Gastrocnemius medialis (tissue), 4 donors: ENCODE measurements around the gene TRIM66. TPM values are rescaled to one million over a fixed set of nuclear protein-coding genes. Genes with fewer than 3 reads are reported as not detected.

ENCODE experiments used
- ATAC-seq, 2 donors: fragments of 150-250 bp; one replicate each; pipeline ENCODE4 v1.9.1; 2016
- DNase-seq, 2 donors: peaks; one replicate each; pipeline ENCODE4 v3.0.0-alpha.2; 2019
- H3K27ac ChIP-seq, 4 donors: fragments of 200-600 bp; sonication (generic); 1 replicate in 1 of 4; 2 replicates in 3 of 4; pipeline ENCODE4 v1.5.1; 2016 to 2018; ENCODE audit warnings: mild to moderate bottlenecking in 2 of 4, moderate library complexity in 1 of 4
- H3K27me3 ChIP-seq, 3 donors: fragments of 200-600 bp; sonication (generic) in 2 of 3; 1 replicate in 1 of 3; 2 replicates in 2 of 3; pipeline versions ENCODE4 v1.5.1 to v1.6.0; 2016 to 2019; ENCODE audit warnings: mild to moderate bottlenecking in 1 of 3, moderate library complexity in 1 of 3
- H3K36me3 ChIP-seq, 2 donors: fragments of 200-600 bp; sonication (generic) in 1 of 2; one replicate each; pipeline ENCODE4 v1.5.1; 2017 to 2018
- H3K4me1 ChIP-seq, 2 donors: fragments of 200-600 bp; sonication (generic) in 1 of 2; one replicate each; pipeline ENCODE4 v1.5.1; 2016 to 2017; ENCODE audit warnings: mild to moderate bottlenecking in 2 of 2
- H3K4me3 ChIP-seq, 4 donors: fragments of 200-600 bp; sonication (generic) in 3 of 4; 1 replicate in 1 of 4; 2 replicates in 3 of 4; pipeline ENCODE4 v1.5.1; 2016 to 2019; ENCODE audit warnings: mild to moderate bottlenecking in 2 of 4
- H3K9me3 ChIP-seq, 3 donors: fragments of 200-600 bp; sonication (generic) in 2 of 3; 1 replicate in 1 of 3; 2 replicates in 2 of 3; pipeline ENCODE4 v1.5.1; 2016 to 2019
- POLR2A ChIP-seq, 2 donors: fragments of 450-650 bp; IDR thresholded peaks; one replicate each; pipeline ENCODE4 v1.6.1; 2017; ENCODE audit warnings: antibody characterized with exemption in 2 of 2, mild to moderate bottlenecking in 2 of 2, moderate library complexity in 2 of 2
- in situ Hi-C, 4 donors: fragments of 200-750 bp; cut with MboI; loops; one replicate each; pipeline versions ENCODE4 v1.15.0 to v1.8.0; 2017; ENCODE audit warnings: low sequenced_read_pairs in 4 of 4
- intact Hi-C: fragments of 100-400 bp; cut with DNase I; formaldehyde crosslinking; loops from one replicate; pipeline ENCODE4 v1.15.1; 2023; ENCODE audit warnings: low total_unique reads
- total RNA-seq, 4 donors: library from RNA; depleted of rRNA; stranded (reverse); fragments of >200 nt; gene quantifications; one replicate each; pipeline versions ENCODE4 v1.1.0 to v1.2.3, GENCODE V29; 2016
- TF ChIP-seq, protein P1 (sequence below), 5 experiments: fragments of 450-650 bp in 3 of 5; fragments of 200-600 bp in 2 of 5; sonication (generic) in 2 of 5; IDR thresholded peaks in 4 of 5; conservative IDR thresholded peaks in 1 of 5; 1 replicate in 4 of 5; 2 replicates in 1 of 5; pipeline ENCODE4 v1.5.1; 2016 to 2019; ENCODE audit warnings: antibody characterized with exemption in 5 of 5, mild to moderate bottlenecking in 3 of 5, moderate library complexity in 3 of 5

Gene TRIM66
- total RNA-seq, 4 donors from 2014 or later = 0.55 to 6.5 (median 1.1) TPM

DNA sequence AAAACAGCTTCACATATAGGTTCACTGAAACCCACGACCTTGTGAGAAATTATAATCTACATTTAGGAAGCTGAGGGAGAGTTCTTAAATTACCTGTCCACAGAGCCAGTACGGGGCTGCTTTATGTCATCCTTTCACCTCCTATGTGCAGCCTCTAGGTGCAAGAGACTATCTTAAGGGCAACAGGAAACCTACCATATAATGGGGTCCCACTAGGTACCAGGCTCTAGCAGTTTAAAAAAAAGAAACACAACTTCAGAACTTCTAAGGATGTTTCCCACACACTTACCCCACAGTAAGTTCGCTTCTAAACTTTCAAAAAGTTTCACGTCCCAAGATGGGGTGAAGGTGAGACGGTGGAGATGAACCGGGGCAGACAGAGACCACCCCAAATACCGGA is 89.0 kb downstream of the TRIM66 start:
- ATAC-seq (peak in 1 of 2 donors; percentile 18), DNase-seq (no peak)
- Histone ChIP-seq H3K4me1 (peaks cover 4 to 9% of the 10 kb centered on the region in 2 donors), H3K27ac (no peak overlapping the region), H3K27me3 (peaks cover 4 to 13% (median 6%) of the 10 kb centered on the region in 3 donors), H3K4me3 (peak overlapping the region; percentile 60 to 72 (median 64)), H3K36me3 (no peaks in the 10 kb centered on the region), H3K9me3 (no peaks in the 10 kb centered on the region)
- in situ Hi-C loops = no loop called here
- TF ChIP-seq, protein P1, sequence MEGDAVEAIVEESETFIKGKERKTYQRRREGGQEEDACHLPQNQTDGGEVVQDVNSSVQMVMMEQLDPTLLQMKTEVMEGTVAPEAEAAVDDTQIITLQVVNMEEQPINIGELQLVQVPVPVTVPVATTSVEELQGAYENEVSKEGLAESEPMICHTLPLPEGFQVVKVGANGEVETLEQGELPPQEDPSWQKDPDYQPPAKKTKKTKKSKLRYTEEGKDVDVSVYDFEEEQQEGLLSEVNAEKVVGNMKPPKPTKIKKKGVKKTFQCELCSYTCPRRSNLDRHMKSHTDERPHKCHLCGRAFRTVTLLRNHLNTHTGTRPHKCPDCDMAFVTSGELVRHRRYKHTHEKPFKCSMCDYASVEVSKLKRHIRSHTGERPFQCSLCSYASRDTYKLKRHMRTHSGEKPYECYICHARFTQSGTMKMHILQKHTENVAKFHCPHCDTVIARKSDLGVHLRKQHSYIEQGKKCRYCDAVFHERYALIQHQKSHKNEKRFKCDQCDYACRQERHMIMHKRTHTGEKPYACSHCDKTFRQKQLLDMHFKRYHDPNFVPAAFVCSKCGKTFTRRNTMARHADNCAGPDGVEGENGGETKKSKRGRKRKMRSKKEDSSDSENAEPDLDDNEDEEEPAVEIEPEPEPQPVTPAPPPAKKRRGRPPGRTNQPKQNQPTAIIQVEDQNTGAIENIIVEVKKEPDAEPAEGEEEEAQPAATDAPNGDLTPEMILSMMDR (IDR thresholded peaks at IDR 0.05 in 4 of 5, conservative IDR thresholded peaks at IDR 0.05 in 1 of 5) = no peak
- no peak for TF ChIP-seq POLR2A (IDR thresholded peaks at IDR 0.05)
- intact Hi-C loops = no loop called here

DNA sequence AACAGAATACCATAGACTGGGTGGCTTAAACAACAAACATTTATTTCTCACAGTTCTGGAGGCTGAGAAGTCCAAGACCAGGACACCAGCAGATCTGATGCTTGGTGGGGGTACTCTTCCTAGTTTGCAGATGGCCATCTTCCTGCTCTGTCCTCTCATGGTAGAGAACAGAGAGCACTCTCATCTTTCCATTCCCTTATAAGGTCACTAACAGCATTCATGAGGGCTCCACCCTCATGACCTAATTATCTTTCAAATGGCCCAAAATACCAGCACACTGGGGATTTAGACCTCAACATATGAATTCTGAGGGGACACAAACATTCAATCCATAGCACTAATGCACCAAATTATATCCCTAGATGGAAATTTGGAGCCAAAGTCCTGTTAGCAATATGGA is 94.5 kb downstream of the TRIM66 start:
- in situ Hi-C loops = no loop called here
- intact Hi-C loops = no loop called here
- H3K9me3 ChIP-seq = no peaks in the 10 kb centered on the region
- TF ChIP-seq, protein P1 (IDR thresholded peaks at IDR 0.05 in 4 of 5, conservative IDR thresholded peaks at IDR 0.05 in 1 of 5) = no peak
- TF ChIP-seq POLR2A (IDR thresholded peaks at IDR 0.05) = no peak
- DNase-seq (no peak), ATAC-seq (no peak)
- no peak overlapping the region for H3K4me3 ChIP-seq
- peaks cover 0 to 3% (median 0%) of the 10 kb centered on the region in 3 donors for H3K27me3 ChIP-seq
- H3K36me3 ChIP-seq = no peaks in the 10 kb centered on the region
- no peak overlapping the region for H3K27ac ChIP-seq
- no peaks in the 10 kb centered on the region for H3K4me1 ChIP-seq

DNA sequence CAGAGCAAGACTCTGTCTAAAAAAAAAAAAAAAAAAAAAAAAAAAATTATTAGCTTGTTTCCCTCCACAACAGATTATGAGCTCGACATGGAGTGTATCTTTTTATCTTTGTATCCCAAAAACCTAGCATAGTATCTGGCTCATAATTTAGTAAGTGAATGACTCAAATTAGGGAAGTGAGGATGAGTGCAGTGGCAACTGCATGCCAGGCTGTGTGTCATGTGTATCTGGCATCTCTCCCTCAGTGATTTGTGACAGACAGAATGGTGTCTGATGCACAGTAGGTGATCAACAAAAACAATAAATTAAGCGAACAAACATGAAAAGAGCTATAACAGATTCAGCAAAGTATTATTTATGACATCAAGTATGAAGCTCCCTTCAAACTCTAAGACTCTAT is 95.7 kb downstream of the TRIM66 start:
- in situ Hi-C loops = no loop called here
- Histone ChIP-seq H3K36me3 (no peaks in the 10 kb centered on the region), H3K27ac (no peak overlapping the region), H3K9me3 (no peaks in the 10 kb centered on the region), H3K4me1 (no peaks in the 10 kb centered on the region), H3K27me3 (peaks cover 0 to 3% (median 0%) of the 10 kb centered on the region in 3 donors), H3K4me3 (no peak overlapping the region)
- TF ChIP-seq, protein P1 (IDR thresholded peaks at IDR 0.05 in 4 of 5, conservative IDR thresholded peaks at IDR 0.05 in 1 of 5) = no peak
- TF ChIP-seq POLR2A (IDR thresholded peaks at IDR 0.05) = no peak
- DNase-seq = no peak
- no peak for ATAC-seq
- intact Hi-C loops = no loop called here

DNA sequence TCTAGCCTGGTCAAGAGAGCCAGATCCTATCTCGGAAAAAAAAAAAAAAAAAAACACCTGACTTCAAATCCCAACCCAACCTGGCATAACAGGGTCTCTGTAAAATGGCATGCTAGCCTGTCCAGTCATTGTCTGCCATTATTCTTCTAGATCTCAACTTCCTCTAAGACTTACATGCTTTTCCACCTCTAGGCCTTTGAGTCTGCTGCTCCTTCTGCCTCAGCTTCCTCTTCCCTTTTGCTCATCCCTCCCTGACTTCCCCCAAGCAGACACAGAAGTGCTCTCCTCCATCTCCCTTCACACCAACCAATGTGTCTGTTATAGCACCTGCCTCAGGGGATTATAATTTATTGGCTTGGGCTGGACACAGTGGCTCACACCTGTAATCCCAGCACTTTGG is 96.3 kb downstream of the TRIM66 start:
- ATAC-seq (no peak), DNase-seq (no peak)
- H3K27ac ChIP-seq = no peak overlapping the region
- no peaks in the 10 kb centered on the region for H3K9me3 ChIP-seq
- no peaks in the 10 kb centered on the region for H3K4me1 ChIP-seq
- peaks cover 0 to 3% (median 0%) of the 10 kb centered on the region in 3 donors for H3K27me3 ChIP-seq
- intact Hi-C loops = no loop called here
- TF ChIP-seq, protein P1 (IDR thresholded peaks at IDR 0.05 in 4 of 5, conservative IDR thresholded peaks at IDR 0.05 in 1 of 5) = no peak
- no peak for TF ChIP-seq POLR2A (IDR thresholded peaks at IDR 0.05)
- no peak overlapping the region for H3K4me3 ChIP-seq
- no peaks in the 10 kb centered on the region for H3K36me3 ChIP-seq
- in situ Hi-C loops = no loop called here

DNA sequence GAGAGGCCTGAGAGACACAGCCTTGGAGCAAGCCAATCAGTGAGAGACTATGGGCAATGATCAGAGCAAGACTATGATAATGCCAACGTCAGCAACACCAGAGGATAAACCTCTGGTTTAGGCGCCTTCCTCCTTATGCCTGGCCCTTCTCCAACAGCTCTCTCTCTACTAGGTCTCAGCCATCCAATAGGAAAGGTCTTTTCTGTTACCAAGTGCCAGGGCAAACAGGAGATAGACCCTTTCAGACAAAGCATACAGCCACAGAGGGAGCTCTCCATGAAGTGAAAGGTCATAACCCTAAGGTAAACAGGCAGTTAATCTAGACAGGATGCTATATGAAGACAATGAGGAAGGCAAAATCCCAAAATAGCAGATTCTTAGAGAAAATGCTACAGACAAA is 98.0 kb downstream of the TRIM66 start:
- in situ Hi-C loops (no loop called here), intact Hi-C loops (no loop called here)
- peaks cover 0 to 3% (median 0%) of the 10 kb centered on the region in 3 donors for H3K27me3 ChIP-seq
- H3K36me3 ChIP-seq = no peaks in the 10 kb centered on the region
- no peaks in the 10 kb centered on the region for H3K9me3 ChIP-seq
- H3K4me1 ChIP-seq = no peaks in the 10 kb centered on the region
- no peak overlapping the region for H3K27ac ChIP-seq
- no peak for TF ChIP-seq POLR2A (IDR thresholded peaks at IDR 0.05)
- TF ChIP-seq, protein P1 (IDR thresholded peaks at IDR 0.05 in 4 of 5, conservative IDR thresholded peaks at IDR 0.05 in 1 of 5) = no peak
- no peak for DNase-seq
- no peak overlapping the region for H3K4me3 ChIP-seq
- no peak for ATAC-seq
